CD4-positive, alpha-beta T cell (primary cell): Measurements from ENCODE around the gene MYOF. TPM values are rescaled to one million over a fixed set of nuclear protein-coding genes. Genes with fewer than 3 reads are reported as not detected.

ENCODE experiments used
- ATAC-seq: fragments of 200-7000 bp; cut with Tn5 transposase; one replicate; pipeline ENCODE4 v1.10.0; 2022; ENCODE audit warnings: mild to moderate bottlenecking; ENCODE audit not compliant: poor library complexity
- CTCF ChIA-PET: fragments of 350-600 bp; sonication (Branson Sonifier 250); formaldehyde crosslinking; loops from one replicate; lab custom pipeline; 2021; ENCODE audit warnings: antibody characterized with exemption, inconsistent platforms; lab: Charles Lee
- POLR2A ChIA-PET: fragments of 350-600 bp; sonication (Branson Sonifier 250); formaldehyde crosslinking; loops from one replicate; lab custom pipeline; 2021; ENCODE audit warnings: antibody characterized with exemption, inconsistent platforms; lab: Charles Lee
- DNase-seq, 14 experiments: peaks; one replicate each; pipeline ENCODE4 v3.0.0-alpha.2; 2013 to 2020; ENCODE audit warnings: mixed read lengths in 2 of 14
- H3K27ac ChIP-seq, 2 donors: one replicate each; pipeline versions ENCODE4 v1.5.1 to v1.7.0; 2013; ENCODE audit warnings: low read length in 2 of 2, low read depth in 1 of 2, mild to moderate bottlenecking in 1 of 2
- H3K27me3 ChIP-seq, 2 experiments: 1 replicate in 1 of 2; 2 replicates in 1 of 2; pipeline versions ENCODE4 v1.6.1 to v1.7.0; 2013; ENCODE audit warnings: low read length in 2 of 2, control low read depth in 1 of 2, mild to moderate bottlenecking in 1 of 2, moderate library complexity in 1 of 2; ENCODE audit not compliant: insufficient read depth in 2 of 2, control insufficient read depth in 1 of 2
- H3K36me3 ChIP-seq: one replicate; pipeline ENCODE4 v1.6.1; 2013; ENCODE audit warnings: low read length, control low read depth; ENCODE audit not compliant: insufficient read depth
- H3K4me1 ChIP-seq: one replicate; pipeline ENCODE4 v1.6.1; 2013; ENCODE audit warnings: low read length, control low read depth; ENCODE audit not compliant: insufficient read depth
- H3K4me3 ChIP-seq: one replicate; pipeline ENCODE4 v1.5.1; 2013; ENCODE audit warnings: mild to moderate bottlenecking, low read length, moderate library complexity
- H3K9me3 ChIP-seq, 2 experiments: 1 replicate in 1 of 2; 2 replicates in 1 of 2; pipeline versions ENCODE4 v1.6.1 to v1.7.0; 2013; ENCODE audit warnings: low read length in 2 of 2, mild to moderate bottlenecking in 2 of 2, control low read depth in 1 of 2, moderate library complexity in 1 of 2; ENCODE audit not compliant: control insufficient read depth in 1 of 2, insufficient read depth in 1 of 2
- H3K27ac Mint-ChIP-seq: one replicate; pipeline ENCODE4 v1.8.0; 2020; ENCODE audit warnings: mixed read lengths
- H3K27me3 Mint-ChIP-seq: one replicate; pipeline ENCODE4 v1.8.0; 2021; ENCODE audit warnings: mixed read lengths
- H3K36me3 Mint-ChIP-seq: one replicate; pipeline ENCODE4 v1.8.0; 2021; ENCODE audit warnings: low read depth, mixed read lengths
- H3K4me1 Mint-ChIP-seq: one replicate; pipeline ENCODE4 v1.8.0; 2021; ENCODE audit warnings: low read depth, mixed read lengths
- H3K4me3 Mint-ChIP-seq: one replicate; pipeline ENCODE4 v1.8.0; 2020; ENCODE audit warnings: mild to moderate bottlenecking, mixed read lengths
- H3K9me3 Mint-ChIP-seq: one replicate; pipeline ENCODE4 v1.8.0; 2020; ENCODE audit warnings: mixed read lengths
- CTCF ChIP-seq: fragments of 200-600 bp; IDR thresholded peaks from one replicate; pipeline ENCODE4 v1.8.0; 2022; ENCODE audit warnings: antibody characterized with exemption, mild to moderate bottlenecking
- intact Hi-C, 2 experiments: fragments of 100-400 bp; cut with DNase I in 1 of 2; cut with micrococcal nuclease in 1 of 2; formaldehyde crosslinking; loops; one replicate each; pipeline versions ENCODE4 v1.15.1 to v1.9.0; 2023 to 2025; cut with DNase I, micrococcal nuclease
- total RNA-seq, 174 experiments: library from RNA in 2 of 174; stranded (reverse) in 2 of 174; gene quantifications; one replicate each; pipeline ENCODE4 v1.2.3 and lab custom pipeline; 2021 to 2026

MYOF gene
- total RNA-seq, 2 experiments from 2014 or later = 0.14 to 0.27 TPM

GRCh38 chr10:93461109-93461806 is 20.9 kb downstream of the MYOF start:
- no peaks in the 10 kb centered on the region for H3K4me1 ChIP-seq
- intact Hi-C loops = no loop called here
- no peak overlapping the region for H3K4me3 Mint-ChIP-seq
- no peak overlapping the region for H3K27ac Mint-ChIP-seq
- H3K27me3 ChIP-seq = no peaks in the 10 kb centered on the region
- H3K36me3 ChIP-seq = no peaks in the 10 kb centered on the region
- no peaks in the 10 kb centered on the region for H3K4me1 Mint-ChIP-seq
- no peak overlapping the region for H3K27ac ChIP-seq
- no peak for ATAC-seq
- H3K4me3 ChIP-seq = no peak overlapping the region
- DNase-seq = no peak
- no peaks in the 10 kb centered on the region for H3K27me3 Mint-ChIP-seq
- no peaks in the 10 kb centered on the region for H3K36me3 Mint-ChIP-seq
- TF ChIP-seq CTCF = no peak
- ChIA-PET POLR2A (no interaction called here), CTCF (no interaction called here)
- no peaks in the 10 kb centered on the region for H3K9me3 Mint-ChIP-seq
- no peaks in the 10 kb centered on the region for H3K9me3 ChIP-seq

- POLR2A ChIA-PET = no interaction called here
- Histone ChIP-seq H3K4me3 (no peak overlapping the region), H3K4me1 (no peaks in the 10 kb centered on the region), H3K36me3 (no peaks in the 10 kb centered on the region), H3K27me3 (no peaks in the 10 kb centered on the region), H3K9me3 (no peaks in the 10 kb centered on the region), H3K27ac (no peak overlapping the region)
- intact Hi-C loops = no loop called here
- no peaks in the 10 kb centered on the region for H3K4me1 Mint-ChIP-seq
- no peak for ATAC-seq
- no peak overlapping the region for H3K4me3 Mint-ChIP-seq
- CTCF ChIA-PET = no interaction called here
- H3K27ac Mint-ChIP-seq = no peak overlapping the region
- H3K27me3 Mint-ChIP-seq = no peaks in the 10 kb centered on the region
- no peak for TF ChIP-seq CTCF
- DNase-seq = no peak
- H3K36me3 Mint-ChIP-seq = no peaks in the 10 kb centered on the region
- no peaks in the 10 kb centered on the region for H3K9me3 Mint-ChIP-seq
Observed at GRCh38 chr10:93459466-93459865, 22.7 kb downstream of the MYOF start.

GRCh38 chr10:93458821-93459257 is 23.3 kb downstream of the MYOF start:
- ATAC-seq = no peak
- no peaks in the 10 kb centered on the region for H3K4me1 Mint-ChIP-seq
- CTCF ChIA-PET = no interaction called here
- Histone ChIP-seq H3K27me3 (no peaks in the 10 kb centered on the region), H3K36me3 (no peaks in the 10 kb centered on the region), H3K4me1 (no peaks in the 10 kb centered on the region), H3K9me3 (no peaks in the 10 kb centered on the region), H3K27ac (no peak overlapping the region), H3K4me3 (no peak overlapping the region)
- no peak for TF ChIP-seq CTCF
- H3K27ac Mint-ChIP-seq = no peak overlapping the region
- intact Hi-C loops = no loop called here
- H3K27me3 Mint-ChIP-seq = no peaks in the 10 kb centered on the region
- POLR2A ChIA-PET = no interaction called here
- no peak for DNase-seq
- no peaks in the 10 kb centered on the region for H3K9me3 Mint-ChIP-seq
- H3K4me3 Mint-ChIP-seq = no peak overlapping the region
- H3K36me3 Mint-ChIP-seq = no peaks in the 10 kb centered on the region
